HPDE6-E6E7 (cell line): ENCODE measurements around the gene AHNAK2.

Experiments
- DNase-seq: peaks from one replicate; pipeline ENCODE4 v3.0.0; 2011; ENCODE audit warnings: missing footprints; ENCODE audit errors: extremely low spot score

AHNAK2 gene

GRCh38 chr14:105012171-105012985 is 34.2 kb upstream of the AHNAK2 start:
- DNase-seq: no peak

- DNase-seq: no peak
These were observed 33.3 kb upstream of the AHNAK2 start for GRCh38 chr14:105011312-105011990.

GRCh38 chr14:105010891-105011291 is 32.7 kb upstream of the AHNAK2 start:
- no peak for DNase-seq

GRCh38 chr14:105010106-105010505 is 31.9 kb upstream of the AHNAK2 start:
- DNase-seq: no peak

GRCh38 chr14:105007593-105008264 is 29.6 kb upstream of the AHNAK2 start:
- DNase-seq: no peak

GRCh38 chr14:105006831-105007592 is 28.8 kb upstream of the AHNAK2 start:
- DNase-seq: no peak

GRCh38 chr14:105005929-105006830 is 28.0 kb upstream of the AHNAK2 start:
- DNase-seq: no peak

GRCh38 chr14:105005329-105005928 is 27.3 kb upstream of the AHNAK2 start:
- DNase-seq: no peak

- no peak for DNase-seq
These were observed 21.2 kb upstream of the AHNAK2 start for GRCh38 chr14:104999361-104999760.

GRCh38 chr14:104998801-104999200 is 20.6 kb upstream of the AHNAK2 start:
- no peak for DNase-seq

- DNase-seq: no peak
These were observed 18.3 kb upstream of the AHNAK2 start for GRCh38 chr14:104996483-104996882.

GRCh38 chr14:104996032-104996431 is 17.9 kb upstream of the AHNAK2 start:
- DNase-seq: no peak

GRCh38 chr14:104994978-104995377 is 16.8 kb upstream of the AHNAK2 start:
- DNase-seq: no peak

GRCh38 chr14:104993808-104994591 is 15.8 kb upstream of the AHNAK2 start:
- DNase-seq: no peak

GRCh38 chr14:104993306-104993705 is 15.1 kb upstream of the AHNAK2 start:
- no peak for DNase-seq

GRCh38 chr14:104992501-104992900 is 14.3 kb upstream of the AHNAK2 start:
- DNase-seq: no peak

- DNase-seq: no peak
These were observed 13.7 kb upstream of the AHNAK2 start for GRCh38 chr14:104991896-104992230.

GRCh38 chr14:104989951-104990303 is 11.8 kb upstream of the AHNAK2 start:
- no peak for DNase-seq

GRCh38 chr14:104989236-104989950 is 11.2 kb upstream of the AHNAK2 start:
- DNase-seq: no peak
